Stimulated activated CD4-positive, alpha-beta T cell treated with anti-CD3 and anti-CD28 coated beads, Interleukin-4, amount 100 ng/mL, for 1 hour (primary cell): ENCODE results near the gene FCN1.
"Not testable (repeated sequence)": the region's sequence is repeated elsewhere in the genome, so short reads cannot be mapped to it uniquely, and the experiment has no call there.

Experiments
- DNase-seq: peaks from one replicate; pipeline ENCODE4 v3.0.0-alpha.2; 2020

The FCN1 gene

DNA sequence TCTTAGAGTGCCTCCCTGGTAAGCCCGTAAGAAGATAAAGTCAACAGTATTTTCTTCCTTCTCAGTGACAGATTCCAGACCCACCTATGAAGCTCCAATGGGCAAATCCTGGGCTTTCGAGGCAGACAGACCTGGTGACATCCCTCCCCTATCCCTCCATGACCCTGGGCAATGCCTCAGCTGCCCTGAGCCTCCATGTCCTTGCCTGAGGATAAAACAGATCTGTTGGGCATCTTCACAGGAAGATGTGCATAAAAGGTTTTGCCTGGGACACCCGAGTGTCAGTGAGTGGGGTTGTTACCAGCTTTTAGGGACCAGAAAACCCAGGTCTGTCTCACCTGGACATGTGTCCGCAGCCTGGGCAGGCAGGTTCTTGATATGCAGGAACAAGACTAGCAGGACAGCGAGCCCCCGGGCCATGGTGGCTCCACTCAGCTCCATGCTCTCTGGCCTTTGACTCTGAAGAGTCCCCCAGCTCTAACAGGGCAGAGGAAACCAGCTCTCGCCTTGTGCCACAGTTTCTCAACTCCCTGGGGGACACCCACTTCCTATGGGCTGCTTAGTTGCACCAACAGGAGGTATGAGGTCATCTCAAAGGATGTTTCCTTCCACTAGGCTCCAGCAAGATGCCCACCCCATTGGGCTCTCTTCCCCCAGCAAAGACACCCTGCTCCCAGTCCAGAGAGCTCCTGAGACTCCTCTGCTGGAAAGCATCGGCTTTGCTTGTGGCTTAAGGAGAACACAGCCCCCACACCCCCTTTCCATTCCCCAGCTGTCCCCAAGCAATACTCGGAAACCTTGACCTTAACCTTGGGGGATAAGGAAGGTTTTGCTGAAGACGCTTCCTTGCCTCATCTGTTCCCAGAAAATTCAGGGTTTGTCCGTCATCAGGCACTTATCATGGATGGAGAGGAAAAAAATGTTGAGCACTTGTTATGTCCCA is at the start of gene FCN1:
Gene FCN1, minus strand, starts transcription at position 482 of the 943 bp plus-strand sequence. Its CDS starts 41 bp downstream, at position 441.
- DNase-seq: no peak

DNA sequence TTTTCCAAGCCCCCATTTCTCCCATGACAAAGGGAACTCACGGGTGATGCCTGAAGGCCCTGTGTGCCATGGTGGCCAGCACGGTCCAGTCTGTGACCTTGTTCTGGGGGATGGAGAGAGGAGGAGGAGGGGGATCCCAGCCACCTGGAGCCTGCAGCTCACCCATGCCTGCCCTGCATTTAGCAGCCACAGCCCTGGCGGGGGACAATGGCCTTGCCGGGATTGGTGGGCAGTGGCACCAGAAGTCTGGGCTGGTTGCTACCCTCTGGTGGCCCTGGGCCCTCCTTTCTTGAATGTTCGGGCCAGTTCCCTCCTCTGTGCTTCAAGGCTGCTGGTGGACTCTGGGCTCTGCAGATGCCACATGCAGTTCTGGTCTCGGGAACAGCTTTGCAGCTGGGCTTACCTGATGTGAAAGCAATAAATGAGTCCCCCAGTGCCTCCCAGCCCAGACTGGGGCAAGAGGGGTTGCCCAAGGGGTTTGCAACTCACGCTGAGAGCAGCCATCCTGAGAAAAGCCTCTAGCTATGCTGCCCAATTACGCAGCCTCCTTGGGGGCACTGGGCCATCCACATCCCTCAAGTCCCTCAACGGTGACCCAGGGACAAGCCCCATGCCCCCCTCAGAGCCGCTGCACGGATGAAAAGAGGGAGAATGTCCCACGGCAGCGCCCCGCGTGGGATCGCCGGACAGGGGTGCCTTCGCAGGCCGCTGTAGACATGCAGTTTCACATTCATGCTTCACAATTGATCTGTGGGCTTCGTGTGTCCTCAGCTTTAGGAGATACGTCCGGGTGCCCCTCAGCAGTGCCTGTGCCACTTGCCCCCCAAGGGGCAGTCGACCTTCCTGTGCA is 49.2 kb upstream of the FCN1 start:
- DNase-seq: no peak

DNA sequence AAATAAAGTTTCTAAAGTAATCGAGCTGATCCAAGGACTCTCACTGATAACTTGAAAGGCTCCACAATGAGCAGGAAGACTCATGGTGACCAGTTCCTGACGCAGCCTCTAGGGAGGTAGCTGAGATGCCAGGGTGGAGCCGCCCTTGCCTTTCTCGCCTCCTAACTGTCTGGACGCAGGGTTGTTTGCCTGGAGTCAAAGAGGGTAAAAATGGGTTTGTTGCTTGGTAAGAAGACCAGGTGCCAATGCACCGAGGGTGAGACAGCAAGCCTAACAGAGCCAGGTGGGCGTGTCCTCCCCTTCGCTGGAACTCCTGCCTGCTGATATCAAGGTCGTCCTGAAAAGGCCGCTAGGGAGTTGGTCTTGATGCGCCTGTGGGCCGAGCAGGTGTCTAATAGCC is 48.6 kb upstream of the FCN1 start:
- DNase-seq: no peak

DNA sequence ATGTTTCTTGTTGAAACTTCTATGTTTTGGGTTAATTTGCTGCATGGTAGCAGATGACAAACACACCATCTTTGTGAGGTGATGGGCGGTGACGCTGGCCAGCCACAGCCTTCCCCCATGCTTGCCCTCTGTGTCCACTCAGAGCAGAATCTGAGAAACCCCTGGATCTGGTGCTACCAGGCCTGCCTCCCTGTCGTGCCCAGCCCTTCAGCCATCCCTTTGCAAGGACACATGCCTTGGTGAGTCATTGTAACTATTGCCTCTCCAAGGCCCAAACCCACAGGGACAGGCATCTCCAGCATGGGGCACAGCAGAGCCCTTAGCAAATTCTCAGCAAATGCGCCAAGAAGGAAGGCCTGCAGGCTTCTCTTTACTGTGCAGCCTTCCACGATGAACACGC is 48.1 kb upstream of the FCN1 start:
- no peak for DNase-seq

DNA sequence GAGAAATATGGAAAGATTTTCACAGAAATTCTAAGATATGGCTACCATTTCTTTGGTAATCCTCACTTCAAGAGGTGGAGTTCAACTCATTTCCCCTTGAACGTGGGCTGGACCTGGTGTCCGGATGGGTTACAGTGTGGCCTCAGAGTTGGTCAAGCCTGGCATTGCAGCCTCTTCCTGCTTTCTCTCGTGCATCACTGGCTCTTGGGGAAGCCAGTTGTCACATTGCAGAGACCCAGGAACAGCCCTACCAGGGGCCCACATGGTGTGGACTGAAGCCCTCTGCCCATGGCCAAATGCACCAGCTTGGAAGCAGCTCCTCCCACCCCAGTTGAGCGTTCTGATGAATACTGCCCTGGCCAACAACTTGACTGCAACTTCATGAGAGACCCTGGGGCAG is 47.7 kb upstream of the FCN1 start:
- DNase-seq: no peak

DNA sequence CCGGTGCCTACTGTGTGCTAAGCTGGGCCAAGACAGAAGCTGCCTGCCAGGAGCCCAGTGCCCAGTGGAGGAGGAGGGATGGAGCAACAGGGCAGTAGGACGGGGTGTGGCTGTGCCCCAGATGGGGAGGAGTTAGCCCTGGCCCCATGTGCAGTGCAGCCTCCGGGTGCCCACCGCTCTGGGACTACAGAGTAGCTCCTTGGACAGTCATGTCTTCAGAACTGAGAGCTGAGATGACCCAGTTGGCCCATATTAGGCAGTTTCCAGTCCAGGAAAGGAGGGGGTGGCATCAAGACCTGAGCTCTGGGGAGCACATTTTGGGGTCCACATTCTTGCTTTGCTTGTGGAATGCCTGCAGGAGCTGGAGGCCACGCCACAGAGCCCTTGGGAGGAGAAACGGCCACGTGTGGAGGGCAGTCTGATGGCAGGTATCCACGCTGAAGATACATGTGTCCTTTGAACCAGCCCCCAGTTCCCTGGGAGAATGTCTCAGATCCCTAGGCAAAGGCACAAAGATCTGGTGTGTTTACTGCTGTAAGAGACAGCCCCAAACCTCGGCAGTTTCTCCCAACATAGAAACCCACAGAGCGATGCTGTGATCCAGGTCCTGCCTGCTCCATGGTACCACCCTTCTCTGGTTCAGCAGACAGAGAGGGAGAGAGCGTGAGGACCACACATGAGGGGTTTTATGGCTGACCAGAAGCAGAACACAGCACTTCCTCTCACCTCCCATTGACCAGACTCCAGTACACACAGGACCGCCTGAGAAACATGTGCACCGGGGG is 46.8 kb upstream of the FCN1 start:
- no peak for DNase-seq

DNA sequence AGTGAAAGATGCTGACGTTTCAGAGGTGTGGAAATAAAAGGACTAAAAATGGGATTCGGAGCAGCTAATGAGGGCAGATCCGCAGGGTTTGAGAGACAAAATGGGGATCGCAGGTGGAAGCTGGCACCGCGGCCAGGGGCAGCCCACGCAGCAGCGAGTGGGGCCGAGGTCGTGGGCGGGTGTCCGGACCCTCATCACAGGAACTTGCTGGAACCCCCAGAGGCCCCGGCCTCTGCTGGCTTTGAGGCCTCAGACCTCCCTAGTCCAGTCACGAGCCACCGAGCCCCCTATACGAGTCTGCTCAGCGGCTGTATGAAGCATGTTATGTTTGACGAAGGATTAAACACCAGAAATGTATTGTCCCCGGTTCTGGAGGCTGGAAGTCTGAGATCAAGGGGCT is 45.8 kb upstream of the FCN1 start:
- DNase-seq: no peak

DNA sequence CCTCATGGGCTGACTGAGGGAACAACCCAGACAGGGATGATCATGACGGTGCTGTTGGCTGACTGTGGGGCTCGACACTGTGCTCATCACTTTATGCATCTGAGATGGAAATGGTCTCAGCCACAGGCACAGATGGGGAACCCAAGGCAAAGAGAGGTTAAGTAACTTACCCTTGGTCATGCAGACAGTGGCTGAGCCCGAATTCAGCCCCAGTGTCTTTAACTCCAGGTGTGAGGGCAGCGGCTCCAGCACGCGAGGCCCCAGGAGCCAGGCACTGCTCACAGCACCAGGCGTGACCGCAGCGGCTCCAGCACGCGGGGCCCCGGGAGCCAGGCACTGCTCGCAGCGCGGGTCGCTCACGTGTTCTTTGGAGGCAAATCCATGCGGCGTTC is 45.3 kb upstream of the FCN1 start:
- no peak for DNase-seq

DNA sequence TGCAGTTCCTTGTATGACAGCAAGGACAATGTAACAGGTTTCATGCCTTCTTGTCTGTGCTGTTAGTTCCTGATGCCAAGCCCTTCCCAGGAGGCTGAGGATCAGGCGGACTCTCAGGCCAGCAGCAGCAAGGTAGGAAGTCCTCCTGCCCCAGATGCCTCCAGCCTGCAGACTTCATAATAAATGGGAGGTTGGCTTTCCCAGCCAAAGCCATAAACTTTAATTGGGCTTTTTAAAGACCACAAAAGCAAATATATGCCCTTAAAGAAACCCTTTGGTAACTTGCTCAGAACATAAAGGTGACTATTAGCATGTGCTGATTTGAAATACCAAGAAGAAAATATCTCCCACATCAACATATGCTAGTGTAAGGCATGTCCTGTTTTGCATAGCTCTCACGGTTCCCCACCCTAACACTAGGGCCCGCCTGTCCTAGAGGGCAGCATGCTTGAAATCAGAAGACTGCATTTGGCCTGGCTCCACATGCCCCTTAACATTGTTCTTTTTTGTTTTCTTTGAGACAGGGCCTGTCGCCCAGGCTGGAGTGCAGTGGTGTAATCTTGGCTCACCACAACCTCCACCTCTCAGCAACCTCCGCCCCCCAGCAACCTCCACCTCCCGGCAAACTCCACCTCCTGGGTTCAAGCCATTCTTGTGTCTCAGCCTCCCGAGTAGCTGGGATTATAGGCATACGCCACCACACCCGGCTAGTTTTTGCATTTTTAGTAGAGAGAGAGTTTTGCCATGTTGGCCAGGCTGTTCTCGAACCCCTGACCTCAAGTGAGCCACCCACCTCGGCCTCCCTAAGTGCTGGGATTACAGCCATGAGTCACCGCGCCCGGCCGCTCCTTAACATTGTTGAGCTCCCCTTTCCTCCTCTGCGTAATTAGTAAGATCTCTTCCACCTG is 44.6 kb upstream of the FCN1 start:
- no peak for DNase-seq

DNA sequence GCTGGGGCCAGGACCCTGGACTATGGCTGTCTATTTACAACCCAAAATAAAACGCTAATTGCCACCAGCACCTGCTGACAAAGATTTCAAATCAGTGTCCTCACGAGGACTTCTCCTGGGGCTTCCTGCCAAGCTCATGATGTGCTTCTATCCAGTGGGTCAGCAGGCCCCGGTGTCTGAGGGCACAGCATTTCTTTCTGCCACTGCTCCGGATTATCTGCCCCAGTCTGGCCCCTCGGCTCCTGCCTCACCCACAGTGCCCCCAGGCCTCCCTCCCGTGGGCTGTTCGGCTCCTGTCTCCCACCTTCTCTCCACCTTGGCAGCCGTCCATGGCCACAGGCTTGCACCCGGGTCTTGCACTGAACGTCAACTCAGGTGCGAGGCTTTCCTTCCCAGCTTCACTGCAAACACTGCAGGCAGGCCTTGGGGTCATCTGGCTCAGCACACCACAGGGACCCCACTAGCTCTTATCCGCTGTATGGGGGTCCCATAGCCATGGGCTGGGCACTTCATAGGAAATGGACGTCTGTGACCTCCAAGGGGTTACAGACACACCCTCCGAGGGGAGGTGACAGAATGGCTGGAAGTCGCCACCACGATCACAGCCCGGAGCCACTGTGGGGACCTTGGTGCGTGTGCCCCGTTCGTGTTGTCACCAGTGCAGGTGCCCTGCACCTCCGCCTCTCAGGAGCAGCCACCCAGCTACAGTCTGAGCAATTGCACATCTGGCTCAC is 43.8 kb upstream of the FCN1 start:
- no peak for DNase-seq

DNA sequence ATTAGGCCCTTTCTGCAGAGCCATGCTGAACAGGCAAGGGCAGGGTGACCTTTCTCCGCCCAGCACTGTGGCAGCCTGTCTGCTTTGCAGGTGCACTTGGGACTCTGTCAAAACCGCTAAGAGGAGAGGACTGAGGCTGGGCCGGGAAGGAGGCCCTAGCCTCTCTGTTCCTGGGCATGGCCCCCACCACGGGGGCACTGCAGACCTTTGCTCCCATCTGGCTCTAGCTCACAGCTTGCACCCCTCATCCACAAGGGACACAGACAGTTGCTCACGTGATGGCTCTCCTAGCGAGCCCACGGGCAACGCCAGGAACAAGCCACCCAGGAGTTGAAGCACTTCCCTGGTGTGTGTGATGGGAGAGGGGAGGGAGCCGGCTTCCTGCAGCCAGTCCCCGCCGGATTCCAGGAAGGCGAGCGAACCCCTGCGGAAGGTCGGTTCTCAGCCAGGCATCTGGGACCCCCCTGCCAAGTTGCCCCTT is 43.0 kb upstream of the FCN1 start:
- no peak for DNase-seq

DNA sequence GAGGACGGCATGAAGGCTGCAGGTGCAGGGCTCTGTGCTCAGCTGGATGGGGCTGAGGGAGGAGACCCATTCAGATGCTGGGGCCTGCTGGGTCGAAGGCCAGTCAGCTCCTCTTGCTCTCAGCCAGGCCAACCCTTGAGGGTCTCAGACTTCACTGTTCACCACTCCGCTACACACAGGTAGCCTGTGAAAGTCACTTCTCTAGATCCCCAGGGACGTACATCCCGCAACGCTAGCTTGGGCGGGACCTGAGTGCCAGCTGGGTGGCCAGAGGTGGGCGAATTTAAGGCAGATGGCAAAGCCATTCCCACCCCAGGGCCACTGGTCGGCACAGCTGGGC is 42.2 kb upstream of the FCN1 start:
- no peak for DNase-seq

DNA sequence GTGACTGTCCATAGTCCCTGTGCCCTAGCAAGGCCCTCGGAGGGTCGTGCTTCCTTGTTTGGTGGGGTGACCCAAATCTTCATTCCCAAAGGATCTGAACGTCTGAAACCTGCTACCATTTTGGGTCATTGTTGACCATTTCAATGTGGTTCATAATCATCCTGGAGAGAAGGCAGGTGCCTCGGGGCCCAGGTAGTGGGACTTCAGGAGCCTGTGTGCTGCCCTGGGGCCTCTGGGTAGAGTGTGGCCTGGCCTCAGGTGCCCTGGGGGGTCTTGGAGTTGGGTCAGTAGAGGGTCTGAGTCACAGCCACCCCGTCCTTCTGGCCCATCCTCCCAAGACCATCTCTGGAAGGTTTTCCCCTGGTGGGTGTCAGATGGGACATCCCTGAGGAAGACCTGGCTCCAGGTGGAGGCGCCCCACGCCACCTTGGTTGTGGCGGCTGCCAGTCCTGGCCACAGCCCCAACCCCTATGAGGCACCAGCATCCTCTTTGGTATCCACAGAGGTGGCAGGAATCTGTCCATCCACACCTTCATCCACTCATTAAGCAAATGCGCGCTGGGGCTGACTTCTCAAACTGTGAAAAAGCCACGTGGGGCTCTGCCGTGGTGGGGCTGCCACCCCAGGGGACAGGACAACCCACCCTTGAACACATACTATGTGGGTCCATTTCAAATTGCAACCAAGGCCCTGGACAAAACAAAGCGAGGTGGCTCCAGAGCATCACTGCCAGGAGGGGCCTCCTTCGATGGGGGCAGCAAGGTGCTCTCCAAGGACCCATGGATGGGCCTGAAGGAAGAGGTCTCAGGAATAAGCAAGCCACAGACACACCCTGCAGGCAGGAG is 41.6 kb upstream of the FCN1 start:
- no peak for DNase-seq

DNA sequence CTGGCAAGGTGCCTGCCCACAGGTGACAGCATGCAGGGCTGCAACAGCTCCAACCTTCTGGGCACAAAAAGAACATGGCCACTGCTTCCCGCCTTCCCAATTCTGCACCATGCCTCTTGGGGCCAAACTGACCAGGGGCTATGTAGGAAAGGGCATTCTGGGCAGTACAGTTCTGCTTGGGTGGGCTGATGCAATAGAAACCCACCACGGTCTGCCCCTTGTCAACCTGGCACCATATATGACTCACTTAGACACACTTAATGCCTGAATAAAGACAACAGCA is 40.2 kb upstream of the FCN1 start:
- DNase-seq: no peak

DNA sequence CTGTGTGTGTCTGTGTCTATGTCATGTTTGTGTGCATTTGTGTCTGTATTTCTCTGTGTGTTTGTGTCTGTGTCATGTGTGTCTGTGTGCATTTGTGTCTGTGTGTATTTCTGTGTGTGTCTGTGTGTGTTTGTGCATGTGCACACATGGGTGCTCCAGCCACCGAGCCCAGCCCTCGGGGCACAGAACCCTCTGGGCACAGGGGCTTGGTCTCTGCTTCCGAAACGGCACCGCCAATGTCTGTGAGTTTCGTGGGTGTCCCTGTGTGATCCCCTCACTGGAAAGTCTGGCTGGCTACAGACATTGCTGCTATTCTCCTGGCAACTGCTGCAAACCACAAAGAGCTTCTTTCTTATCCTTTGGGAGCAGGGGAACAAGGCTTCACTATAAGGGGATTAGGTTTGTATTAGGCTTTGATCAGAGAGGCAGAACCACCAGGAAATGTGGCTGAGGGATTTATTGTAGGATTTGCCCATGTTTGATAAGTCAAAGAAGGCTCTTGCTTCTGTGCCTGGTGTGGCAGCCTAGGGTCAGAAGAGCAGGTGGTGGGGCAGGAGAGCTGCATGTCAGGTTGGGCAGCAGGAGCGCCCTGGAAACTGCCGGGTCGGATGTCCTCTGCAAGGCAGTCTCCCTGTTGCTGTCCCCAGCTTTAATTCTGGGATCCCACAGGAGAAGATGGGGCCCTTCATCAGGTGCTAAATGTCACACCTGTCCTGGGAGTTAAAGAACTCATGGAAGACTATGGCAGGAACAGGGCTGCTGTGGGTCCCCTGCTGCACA is 39.6 kb upstream of the FCN1 start:
- DNase-seq: no peak

DNA sequence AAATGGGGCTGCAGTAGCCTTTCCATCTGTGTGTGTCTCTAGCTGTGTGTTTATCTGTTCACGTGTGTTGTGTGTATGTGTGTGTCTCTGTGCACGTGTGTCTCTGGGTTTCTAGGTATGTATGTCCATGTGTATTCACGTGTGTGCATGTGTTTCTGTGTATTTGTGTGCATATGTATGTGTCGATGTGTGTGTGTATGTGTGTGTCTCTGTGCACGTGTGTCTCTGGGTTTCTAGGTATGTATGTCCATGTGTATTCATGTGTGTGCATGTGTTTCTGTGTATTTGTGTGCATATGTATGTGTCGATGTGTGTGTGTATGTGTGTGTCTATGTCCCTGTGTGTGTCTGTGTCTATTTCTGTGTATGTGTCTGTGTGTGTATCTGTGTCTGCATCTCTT is 38.7 kb upstream of the FCN1 start:
- not testable (repeated sequence) for DNase-seq

DNA sequence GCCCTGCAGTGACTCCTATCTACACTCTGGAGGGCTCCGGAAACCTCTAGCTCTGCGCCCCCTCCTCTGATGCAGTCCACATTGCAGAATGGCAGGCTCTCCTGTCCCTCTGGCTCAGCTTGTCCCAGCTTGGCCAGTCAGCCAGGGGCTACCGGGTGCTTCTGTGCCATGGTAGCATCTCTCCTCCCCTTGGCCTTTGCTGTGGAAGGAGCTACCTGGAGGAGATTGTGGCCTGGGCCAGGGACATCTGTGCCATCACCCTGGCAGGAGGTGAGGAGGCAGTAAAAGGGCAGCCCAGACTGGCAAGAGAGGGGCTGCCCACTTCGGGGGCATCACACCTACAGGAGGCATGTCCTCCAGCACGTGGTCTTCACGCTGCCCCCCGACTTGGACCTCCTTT is 38.1 kb upstream of the FCN1 start:
- DNase-seq: no peak

DNA sequence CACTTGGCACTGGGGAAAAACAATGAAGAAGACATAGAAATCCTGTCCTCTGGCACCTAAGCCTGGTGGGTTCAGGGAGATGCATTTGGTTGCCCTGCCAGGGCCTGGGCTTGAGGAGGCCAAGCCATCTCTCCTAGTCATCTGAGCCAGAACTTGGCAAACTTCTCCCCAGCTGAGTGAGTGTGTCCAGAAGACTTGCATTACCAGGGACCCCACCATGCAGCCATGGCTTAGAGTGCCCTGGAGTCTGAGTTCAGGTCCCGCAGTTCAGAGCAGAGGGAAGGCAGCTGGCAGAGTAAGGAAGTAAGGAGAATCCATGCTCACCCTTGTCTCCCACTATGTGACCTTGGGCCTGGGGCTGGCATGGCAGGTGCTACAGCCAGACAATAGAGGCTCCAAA is 37.4 kb upstream of the FCN1 start:
- no peak for DNase-seq

DNA sequence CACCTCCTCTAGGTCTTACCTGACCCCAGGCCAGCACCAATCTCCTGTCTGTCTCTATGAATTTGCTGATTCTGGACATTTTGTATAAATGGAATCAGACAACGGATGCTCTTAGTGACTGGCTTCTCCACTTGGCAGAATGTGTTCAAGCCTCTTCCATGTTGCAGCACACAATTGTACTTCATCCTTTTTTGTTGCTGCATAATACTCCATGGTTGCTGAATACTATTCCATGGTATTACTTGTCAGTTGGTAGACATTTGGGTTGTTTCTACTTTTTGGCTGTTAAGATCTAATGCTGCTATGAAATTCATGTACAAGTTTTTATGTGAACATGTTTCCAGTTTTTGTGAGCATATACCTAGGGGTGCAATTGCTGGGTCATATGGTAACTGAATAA is 34.3 kb upstream of the FCN1 start:
- no peak for DNase-seq

DNA sequence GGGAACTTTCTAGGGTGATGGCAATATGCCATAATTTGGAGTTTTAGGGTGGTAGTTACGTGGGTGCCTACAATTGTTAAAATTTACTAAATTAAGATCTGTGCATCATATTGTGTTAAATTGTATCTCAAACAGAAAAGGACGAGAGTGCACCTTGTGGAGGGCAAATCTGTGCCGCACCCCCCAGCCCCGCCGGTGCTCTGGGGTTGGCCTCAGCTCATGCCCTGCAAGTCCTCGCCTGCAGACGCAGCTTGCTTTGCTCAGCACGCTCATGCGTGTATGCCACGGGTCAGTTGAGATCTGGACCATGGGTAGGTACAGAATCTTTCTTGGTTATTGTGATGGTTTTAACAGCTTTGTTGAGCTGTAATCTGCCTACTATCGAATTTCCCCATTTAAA is 33.7 kb upstream of the FCN1 start:
- no peak for DNase-seq
